HCT116 (cell line): ENCODE measurements around the gene DBR1. TPM values are rescaled to one million over a fixed set of nuclear protein-coding genes. Genes with fewer than 3 reads are reported as not detected.

ENCODE experiments used
- ATAC-seq: fragments of 200-7000 bp; cut with Tn5 transposase; 2 replicates; pipeline ENCODE4 v1.9.1; 2020; ENCODE audit warnings: mild to moderate bottlenecking, moderate library complexity
- BruUV-seq: library from RNA; stranded (reverse); fragments of 400-500 nt; replicated peaks from 2 replicates; lab custom pipeline; 2021; lab: Mats Ljungman, UMichigan
- CTCF ChIA-PET: fragments of 300-600 bp; sonication (Branson Sonifier 250); formaldehyde crosslinking; loops from one replicate; lab custom pipeline; 2021; ENCODE audit warnings: antibody characterized with exemption; lab: Charles Lee
- POLR2A ChIA-PET: fragments of 300-600, 350-600 bp; sonication (Branson Sonifier 250); formaldehyde crosslinking; loops from one replicate; lab custom pipeline; 2021; ENCODE audit warnings: antibody characterized with exemption; lab: Charles Lee
- RAD21 ChIA-PET, 2 experiments: fragments of 300-600 bp; sonication (Branson Sonifier 250); formaldehyde crosslinking; loops; one replicate each; lab custom pipeline; 2023; ENCODE audit warnings: low total read pairs in 2 of 2; ENCODE audit not compliant: uncharacterized antibody in 2 of 2, unreplicated experiment in 2 of 2, low non-redundant PET in 1 of 2; lab: Charles Lee
- DNase-seq: peaks from one replicate; pipeline ENCODE4 v3.0.0-alpha.2; 2010; ENCODE audit warnings: low read depth, low spot score
- H2AFZ ChIP-seq: fragments of 200-600 bp; shearing (Covaris generic), sonication (generic); 2 replicates; pipeline ENCODE4 v1.6.1; 2017; ENCODE audit warnings: low read depth, mixed run types, mixed read lengths, antibody characterized with exemption, low read length; ENCODE audit not compliant: poor library complexity, severe bottlenecking
- H3K27ac ChIP-seq: 2 replicates; pipeline ENCODE4 v1.5.1; 2012; ENCODE audit warnings: low read depth, low read length
- H3K27me3 ChIP-seq: fragments of 200-600 bp; sonication (generic); 2 replicates; pipeline ENCODE4 v1.6.1; 2016; ENCODE audit warnings: mixed run types, low read length, mixed read lengths; ENCODE audit not compliant: insufficient read depth
- H3K36me3 ChIP-seq, 2 experiments: fragments of 200-500 bp in 1 of 2; fragments of 200-600 bp in 1 of 2; sonication (Bioruptor generic) in 1 of 2; sonication (generic) in 1 of 2; 2 replicates each; pipeline versions ENCODE4 v1.5.1 to v1.6.1; 2014 to 2016; ENCODE audit warnings: low read length in 2 of 2, inconsistent platforms in 1 of 2, mixed read lengths in 1 of 2, mixed run types in 1 of 2; ENCODE audit not compliant: insufficient read depth in 2 of 2, control insufficient read depth in 1 of 2
- H3K4me1 ChIP-seq, 2 experiments: fragments of 200-600 bp in 1 of 2; sonication (generic) in 1 of 2; 2 replicates each; pipeline versions ENCODE4 v1.5.1 to v1.6.1; 2012 to 2017; ENCODE audit warnings: low read length in 2 of 2, inconsistent platforms in 1 of 2, mild to moderate bottlenecking in 1 of 2, mixed read lengths in 1 of 2, mixed run types in 1 of 2, moderate library complexity in 1 of 2; ENCODE audit not compliant: insufficient read depth in 2 of 2, control insufficient read depth in 1 of 2
- H3K4me2 ChIP-seq: fragments of 200-600 bp; sonication (generic); 2 replicates; pipeline ENCODE4 v1.6.1; 2017; ENCODE audit warnings: mixed run types, low read length, mixed read lengths
- H3K4me3 ChIP-seq, 2 experiments: fragments of 200-600 bp in 1 of 2; sonication (generic) in 1 of 2; replicated peaks in 1 of 2; 2 replicates each; pipeline ENCODE4 v1.5.1; 2011 to 2016; ENCODE audit warnings: low read length in 2 of 2, control low read depth in 1 of 2, low read depth in 1 of 2, mild to moderate bottlenecking in 1 of 2, mixed read lengths in 1 of 2, mixed run types in 1 of 2
- H3K79me2 ChIP-seq: fragments of 200-600 bp; sonication (generic); 2 replicates; pipeline ENCODE4 v1.6.1; 2017; ENCODE audit warnings: mild to moderate bottlenecking, mixed run types, low read length, moderate library complexity, mixed read lengths; ENCODE audit not compliant: insufficient read depth
- H3K9ac ChIP-seq: fragments of 200-600 bp; sonication (generic); 2 replicates; pipeline ENCODE4 v1.6.1; 2016; ENCODE audit warnings: low read length, mixed read lengths
- H3K9me2 ChIP-seq: fragments of 200-600 bp; sonication (generic), shearing (Covaris generic); 2 replicates; pipeline ENCODE4 v1.6.1; 2017; ENCODE audit warnings: mixed run types, mild to moderate bottlenecking, moderate library complexity; ENCODE audit not compliant: insufficient read depth
- H3K9me3 ChIP-seq, 2 experiments: fragments of 200-500 bp in 1 of 2; fragments of 200-600 bp in 1 of 2; sonication (Bioruptor generic) in 1 of 2; sonication (generic) in 1 of 2; 2 replicates each; pipeline ENCODE4 v1.6.1; 2014 to 2017; ENCODE audit warnings: low read length in 2 of 2, mixed read lengths in 2 of 2, inconsistent platforms in 1 of 2, low read depth in 1 of 2, mild to moderate bottlenecking in 1 of 2, mixed run types in 1 of 2, moderate library complexity in 1 of 2; ENCODE audit not compliant: control insufficient read depth in 1 of 2, insufficient read depth in 1 of 2
- H4K20me1 ChIP-seq: fragments of 200-600 bp; sonication (generic), shearing (Covaris generic); 2 replicates; pipeline ENCODE4 v1.6.1; 2017; ENCODE audit warnings: mixed run types, mild to moderate bottlenecking, moderate library complexity; ENCODE audit not compliant: insufficient read depth
- CBX3 ChIP-seq: IDR thresholded peaks from 2 replicates; pipeline ENCODE4 v1.6.1; 2012; ENCODE audit warnings: low read depth
- CEBPB ChIP-seq: IDR thresholded peaks from 2 replicates; pipeline ENCODE4 v1.6.1; 2012; ENCODE audit warnings: low read depth
- EGR1 ChIP-seq: IDR thresholded peaks from 2 replicates; pipeline ENCODE4 v1.6.1; 2012; ENCODE audit warnings: low read depth
- EZH2phosphoT487 ChIP-seq: fragments of 200-600 bp; IDR thresholded peaks from 2 replicates; pipeline ENCODE4 v1.6.1; 2018; ENCODE audit warnings: antibody characterized with exemption, borderline replicate concordance
- FOSL1 ChIP-seq: IDR thresholded peaks from 2 replicates; pipeline ENCODE4 v1.6.1; 2012; ENCODE audit warnings: low read depth
- JUND ChIP-seq: IDR thresholded peaks from 2 replicates; pipeline ENCODE4 v1.6.1; 2012
- POLR2A ChIP-seq: IDR thresholded peaks from 2 replicates; pipeline ENCODE4 v1.7.0; 2011; ENCODE audit warnings: borderline replicate concordance; ENCODE audit not compliant: insufficient read depth, insufficient read length; ENCODE audit errors: extremely low read depth
- POLR2AphosphoS5 ChIP-seq: IDR thresholded peaks from 2 replicates; pipeline ENCODE4 v1.6.1; 2011; ENCODE audit warnings: mild to moderate bottlenecking, low read depth, low read length, moderate library complexity
- RAD21 ChIP-seq: IDR thresholded peaks from 2 replicates; pipeline ENCODE4 v1.6.1; 2012; ENCODE audit warnings: low read depth, mild to moderate bottlenecking
- REST ChIP-seq: IDR thresholded peaks from 2 replicates; pipeline ENCODE4 v1.6.1; 2012; ENCODE audit warnings: low read depth
- SIN3A ChIP-seq: IDR thresholded peaks from 2 replicates; pipeline ENCODE4 v1.6.1; 2012; ENCODE audit warnings: low read depth
- SRF ChIP-seq: IDR thresholded peaks from 2 replicates; pipeline ENCODE4 v1.6.1; 2012; ENCODE audit warnings: low read depth
- TCF7L2 ChIP-seq: IDR thresholded peaks from 2 replicates; pipeline ENCODE4 v1.7.0; 2011; ENCODE audit warnings: borderline replicate concordance, inconsistent platforms; ENCODE audit not compliant: insufficient read depth, insufficient read length; ENCODE audit errors: extremely low read depth
- YY1 ChIP-seq: IDR thresholded peaks from 2 replicates; pipeline ENCODE4 v1.6.1; 2011; ENCODE audit warnings: low read length, low read depth, moderate library complexity, mild to moderate bottlenecking; ENCODE audit not compliant: insufficient replicate concordance; ENCODE audit errors: extremely low read depth
- ZFX ChIP-seq: fragments of 450-650 bp; IDR thresholded peaks from 2 replicates; pipeline ENCODE4 v1.6.1; 2017
- ZNF274 ChIP-seq: fragments of 200-500 bp; sonication (Bioruptor generic); IDR thresholded peaks from 2 replicates; pipeline ENCODE4 v1.6.1; 2014; ENCODE audit warnings: mild to moderate bottlenecking, low read depth, low read length, inconsistent platforms
- intact Hi-C: fragments of 100-400 bp; cut with micrococcal nuclease; formaldehyde crosslinking; loops from 2 replicates; pipeline ENCODE4 v1.10.0; 2022
- total RNA-seq: library from RNA; stranded (reverse); gene quantifications from one replicate; pipeline ENCODE4 v1.2.1, GENCODE V29; 2021; ENCODE audit not compliant: unreplicated experiment
- TF ChIP-seq, protein P1 (sequence below): IDR thresholded peaks from 2 replicates; pipeline ENCODE4 v1.6.1; 2011; ENCODE audit warnings: mild to moderate bottlenecking, low read length, moderate library complexity; ENCODE audit not compliant: insufficient replicate concordance; ENCODE audit errors: extremely low read depth
- TF ChIP-seq, protein P2 (sequence below): IDR thresholded peaks from 2 replicates; pipeline ENCODE4 v1.6.1; 2012

Gene DBR1
- total RNA-seq, 1 experiment from 2014 or later = 21.6 TPM

DNA sequence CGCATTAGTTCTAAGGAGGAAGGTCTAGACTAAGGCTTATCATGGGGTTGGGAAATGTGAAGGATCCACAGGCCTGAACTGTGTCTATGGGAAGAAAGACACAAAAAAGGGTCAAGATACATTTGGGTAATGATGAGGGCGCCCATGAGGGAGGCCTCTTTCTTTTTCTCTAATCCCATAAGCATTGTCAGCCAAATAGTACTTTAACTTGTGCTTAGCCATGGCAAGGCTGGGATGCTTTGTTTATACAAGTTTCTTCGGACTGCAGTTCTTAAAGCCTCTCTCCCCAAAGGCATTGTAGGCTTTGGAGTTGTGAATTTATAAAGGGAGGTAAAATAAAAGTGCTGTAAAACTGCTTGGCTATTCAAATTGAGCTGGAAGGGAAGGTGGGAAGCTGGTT is 35.8 kb upstream of the DBR1 start:
- no peak overlapping the region for H3K4me2 ChIP-seq
- DNase-seq (no peak), ATAC-seq (no peak)
- no peak overlapping the region for H3K4me3 ChIP-seq
- H3K9me2 ChIP-seq = no peaks in the 10 kb centered on the region
- ChIA-PET POLR2A (no interaction called here), RAD21 (no interaction called here), CTCF (no interaction called here)
- H3K4me1 ChIP-seq = peaks cover 0 to 10% of the 10 kb centered on the region in 2 experiments; a peak in 1 of 4 replicates
- peaks cover 67% of the 10 kb centered on the region for H3K79me2 ChIP-seq
- H3K9ac ChIP-seq = no peak overlapping the region
- H3K27ac ChIP-seq = no peak overlapping the region
- no peak overlapping the region for H2AFZ ChIP-seq
- H4K20me1 ChIP-seq = peaks cover 4% of the 10 kb centered on the region; the same call in 1 of the 2 replicates
- no peaks in the 10 kb centered on the region for H3K9me3 ChIP-seq
- H3K36me3 ChIP-seq = no peaks in the 10 kb centered on the region
- TF ChIP-seq POLR2AphosphoS5 = no peak
- no peak for TF ChIP-seq REST
- no peak for TF ChIP-seq CEBPB
- TF ChIP-seq, protein P1, sequence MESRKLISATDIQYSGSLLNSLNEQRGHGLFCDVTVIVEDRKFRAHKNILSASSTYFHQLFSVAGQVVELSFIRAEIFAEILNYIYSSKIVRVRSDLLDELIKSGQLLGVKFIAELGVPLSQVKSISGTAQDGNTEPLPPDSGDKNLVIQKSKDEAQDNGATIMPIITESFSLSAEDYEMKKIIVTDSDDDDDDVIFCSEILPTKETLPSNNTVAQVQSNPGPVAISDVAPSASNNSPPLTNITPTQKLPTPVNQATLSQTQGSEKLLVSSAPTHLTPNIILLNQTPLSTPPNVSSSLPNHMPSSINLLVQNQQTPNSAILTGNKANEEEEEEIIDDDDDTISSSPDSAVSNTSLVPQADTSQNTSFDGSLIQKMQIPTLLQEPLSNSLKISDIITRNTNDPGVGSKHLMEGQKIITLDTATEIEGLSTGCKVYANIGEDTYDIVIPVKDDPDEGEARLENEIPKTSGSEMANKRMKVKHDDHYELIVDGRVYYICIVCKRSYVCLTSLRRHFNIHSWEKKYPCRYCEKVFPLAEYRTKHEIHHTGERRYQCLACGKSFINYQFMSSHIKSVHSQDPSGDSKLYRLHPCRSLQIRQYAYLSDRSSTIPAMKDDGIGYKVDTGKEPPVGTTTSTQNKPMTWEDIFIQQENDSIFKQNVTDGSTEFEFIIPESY = no peak
- TF ChIP-seq, protein P2, sequence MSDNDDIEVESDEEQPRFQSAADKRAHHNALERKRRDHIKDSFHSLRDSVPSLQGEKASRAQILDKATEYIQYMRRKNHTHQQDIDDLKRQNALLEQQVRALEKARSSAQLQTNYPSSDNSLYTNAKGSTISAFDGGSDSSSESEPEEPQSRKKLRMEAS = no peak
- TF ChIP-seq ZFX = no peak
- TF ChIP-seq ZNF274 = no peak
- TF ChIP-seq EZH2phosphoT487 = no peak
- no peak for TF ChIP-seq JUND
- no peak for TF ChIP-seq FOSL1
- no peak for TF ChIP-seq YY1
- no peak for TF ChIP-seq SRF
- no peak for TF ChIP-seq RAD21
- TF ChIP-seq TCF7L2 = no peak
- TF ChIP-seq SIN3A = no peak
- TF ChIP-seq EGR1 = no peak
- no peak for TF ChIP-seq CBX3
- no peak for TF ChIP-seq POLR2A
- H3K27me3 ChIP-seq = no peaks in the 10 kb centered on the region
- intact Hi-C loops = no loop called here
- TSS peak; percentile 9 for BruUV-seq
